Caco-2 (cell line): Measurements from ENCODE around the gene CNGA3. TPM values are rescaled to one million over a fixed set of nuclear protein-coding genes. Genes with fewer than 3 reads are reported as not detected.

Experiments used
- BruUV-seq: library from RNA; stranded (reverse); fragments of 400-500 nt; replicated peaks from 2 replicates; lab custom pipeline; 2021; lab: Mats Ljungman, UMichigan
- CTCF ChIA-PET: fragments of 300-600 bp; sonication (Branson Sonifier 250); formaldehyde crosslinking; loops from one replicate; lab custom pipeline; 2022; ENCODE audit warnings: antibody characterized with exemption; lab: Charles Lee
- POLR2A ChIA-PET: fragments of 300-600 bp; sonication (Branson Sonifier 250); formaldehyde crosslinking; loops from one replicate; lab custom pipeline; 2022; ENCODE audit warnings: antibody characterized with exemption; lab: Charles Lee
- DNase-seq, 2 experiments: peaks; one replicate each; pipeline versions ENCODE4 v3.0.0 to v3.0.0-alpha.2; 2020 to 2022
- H3K27me3 ChIP-seq: replicated peaks from 2 replicates; pipeline ENCODE4 v1.6.0; 2011; ENCODE audit warnings: low read length; ENCODE audit not compliant: control insufficient read depth, insufficient read depth
- H3K36me3 ChIP-seq: 2 replicates; pipeline ENCODE4 v1.5.1; 2011; ENCODE audit warnings: low read length; ENCODE audit not compliant: control insufficient read depth, insufficient read depth
- H3K4me1 ChIP-seq: fragments of 250-450 bp; sonication (Bioruptor Pico); 2 replicates; pipeline ENCODE4 v1.5.1; 2020; ENCODE audit warnings: mild to moderate bottlenecking
- H3K4me3 ChIP-seq: 2 replicates; pipeline ENCODE4 v1.5.1; 2011; ENCODE audit warnings: low read depth, mild to moderate bottlenecking, control low read depth, low read length
- H3K9me3 ChIP-seq: fragments of 250-450 bp; sonication (Bioruptor Pico); 2 replicates; pipeline ENCODE4 v1.5.1; 2020; ENCODE audit warnings: mild to moderate bottlenecking, moderate library complexity
- H3K27ac Mint-ChIP-seq: one replicate; pipeline ENCODE4 v1.8.0; 2022; ENCODE audit warnings: mixed read lengths; ENCODE audit not compliant: unreplicated experiment
- H3K27me3 Mint-ChIP-seq: one replicate; pipeline ENCODE4 v1.8.0; 2022; ENCODE audit warnings: mixed read lengths; ENCODE audit not compliant: insufficient read depth, unreplicated experiment
- H3K36me3 Mint-ChIP-seq: one replicate; pipeline ENCODE4 v1.8.0; 2022; ENCODE audit warnings: mild to moderate bottlenecking, mixed read lengths; ENCODE audit not compliant: insufficient read depth, unreplicated experiment
- H3K4me1 Mint-ChIP-seq: one replicate; pipeline ENCODE4 v1.8.0; 2022; ENCODE audit warnings: low read depth, mixed read lengths; ENCODE audit not compliant: unreplicated experiment
- H3K4me3 Mint-ChIP-seq: one replicate; pipeline ENCODE4 v1.8.0; 2022; ENCODE audit warnings: mild to moderate bottlenecking, moderate library complexity, mixed read lengths; ENCODE audit not compliant: unreplicated experiment
- H3K9me3 Mint-ChIP-seq: one replicate; pipeline ENCODE4 v1.8.0; 2022; ENCODE audit warnings: mixed read lengths; ENCODE audit not compliant: unreplicated experiment
- intact Hi-C: fragments of 100-400 bp; cut with micrococcal nuclease; formaldehyde crosslinking; loops from one replicate; pipeline ENCODE4 v1.10.0; 2022; ENCODE audit not compliant: unreplicated experiment
- total RNA-seq: library from RNA; stranded (reverse); gene quantifications from 2 replicates; pipeline ENCODE4 v1.2.3, GENCODE V29; 2022
- TF ChIP-seq, protein P1 (sequence below), 2 experiments: fragments of 200-600 bp in 1 of 2; IDR thresholded peaks; 1 replicate in 1 of 2; 2 replicates in 1 of 2; pipeline versions ENCODE4 v1.5.1 to v1.8.0; 2011 to 2022; ENCODE audit warnings: antibody characterized with exemption in 1 of 2, control low read depth in 1 of 2, inconsistent platforms in 1 of 2, low read depth in 1 of 2, low read length in 1 of 2, mild to moderate bottlenecking in 1 of 2, moderate library complexity in 1 of 2; ENCODE audit not compliant: insufficient read depth in 1 of 2, severe bottlenecking in 1 of 2, unreplicated experiment in 1 of 2

The CNGA3 gene
- total RNA-seq, 1 experiment from 2014 or later, result not detected

DNA sequence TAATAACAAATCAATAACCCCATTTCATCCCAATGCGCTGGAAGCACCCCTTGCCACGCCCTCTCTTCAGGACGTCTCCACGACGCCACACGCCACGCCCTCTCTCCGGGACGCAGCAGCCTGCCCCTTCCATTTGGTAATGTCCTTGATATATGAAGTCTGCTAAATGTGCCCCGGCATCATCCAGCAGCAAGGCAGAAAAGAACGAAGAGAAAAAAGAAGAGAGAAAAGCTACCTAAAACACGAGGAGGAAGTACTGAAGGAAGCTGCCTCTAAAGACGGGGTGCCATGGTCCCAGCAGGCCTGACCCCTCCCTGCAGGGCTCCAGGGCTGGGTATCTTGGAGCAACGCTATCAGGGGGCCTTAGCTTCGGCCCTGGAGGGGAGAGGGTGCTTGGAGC, 41.8 kb downstream of the CNGA3 start:
- Histone ChIP-seq H3K36me3 (no peaks in the 10 kb centered on the region), H3K27me3 (no peaks in the 10 kb centered on the region; the same call in 1 of the 2 replicates), H3K4me3 (no peak overlapping the region), H3K4me1 (no peaks in the 10 kb centered on the region), H3K9me3 (no peaks in the 10 kb centered on the region)
- POLR2A ChIA-PET, result no interaction called here
- Mint-ChIP-seq H3K36me3 (no peaks in the 10 kb centered on the region), H3K27me3 (peaks cover 5% of the 10 kb centered on the region), H3K27ac (no peak overlapping the region), H3K9me3 (no peaks in the 10 kb centered on the region), H3K4me1 (no peaks in the 10 kb centered on the region), H3K4me3 (no peak overlapping the region)
- intact Hi-C loops, result no loop called here
- CTCF ChIA-PET, result no interaction called here
- BruUV-seq, result no TSS peak
- no peak for DNase-seq
- TF ChIP-seq, protein P1, sequence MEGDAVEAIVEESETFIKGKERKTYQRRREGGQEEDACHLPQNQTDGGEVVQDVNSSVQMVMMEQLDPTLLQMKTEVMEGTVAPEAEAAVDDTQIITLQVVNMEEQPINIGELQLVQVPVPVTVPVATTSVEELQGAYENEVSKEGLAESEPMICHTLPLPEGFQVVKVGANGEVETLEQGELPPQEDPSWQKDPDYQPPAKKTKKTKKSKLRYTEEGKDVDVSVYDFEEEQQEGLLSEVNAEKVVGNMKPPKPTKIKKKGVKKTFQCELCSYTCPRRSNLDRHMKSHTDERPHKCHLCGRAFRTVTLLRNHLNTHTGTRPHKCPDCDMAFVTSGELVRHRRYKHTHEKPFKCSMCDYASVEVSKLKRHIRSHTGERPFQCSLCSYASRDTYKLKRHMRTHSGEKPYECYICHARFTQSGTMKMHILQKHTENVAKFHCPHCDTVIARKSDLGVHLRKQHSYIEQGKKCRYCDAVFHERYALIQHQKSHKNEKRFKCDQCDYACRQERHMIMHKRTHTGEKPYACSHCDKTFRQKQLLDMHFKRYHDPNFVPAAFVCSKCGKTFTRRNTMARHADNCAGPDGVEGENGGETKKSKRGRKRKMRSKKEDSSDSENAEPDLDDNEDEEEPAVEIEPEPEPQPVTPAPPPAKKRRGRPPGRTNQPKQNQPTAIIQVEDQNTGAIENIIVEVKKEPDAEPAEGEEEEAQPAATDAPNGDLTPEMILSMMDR (IDR thresholded peaks at IDR 0.05; ENCODE audit: insufficient read depth in 1 of 2, low read depth in 1 of 2, low read length in 1 of 2, severe bottlenecking in 1 of 2, unreplicated experiment in 1 of 2), result no peak

DNA sequence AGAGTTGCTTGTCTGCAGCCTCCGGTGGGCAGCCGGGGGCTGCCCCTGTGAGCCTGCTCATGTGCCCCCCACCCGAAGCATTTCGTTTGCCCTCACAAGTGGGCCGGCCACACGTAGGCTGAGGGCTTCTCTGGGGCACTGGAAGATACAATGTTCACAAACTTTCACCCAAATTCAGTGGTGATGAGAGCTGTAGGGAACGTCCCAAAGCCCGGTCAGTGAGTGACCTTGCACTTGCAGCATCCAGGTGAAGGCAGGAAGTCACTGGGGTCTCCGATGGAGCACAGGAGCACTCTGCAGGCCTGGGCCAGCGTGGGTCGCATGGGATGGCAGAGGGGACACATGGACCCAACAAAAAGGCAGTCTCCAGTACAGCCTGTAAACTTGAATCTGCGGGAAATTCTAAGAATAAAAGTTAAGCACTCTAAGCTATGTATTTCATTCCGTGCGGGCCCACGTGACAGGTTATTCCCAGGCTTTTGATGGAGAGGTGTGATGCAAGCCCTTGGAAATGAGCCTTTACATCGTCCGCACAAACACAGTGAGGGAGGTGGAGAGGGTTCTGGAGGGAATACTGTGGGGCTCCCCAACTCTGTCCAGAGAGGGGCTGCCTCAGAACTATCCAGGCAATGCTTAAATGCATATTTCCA, 42.5 kb downstream of the CNGA3 start:
- TF ChIP-seq, protein P1 (IDR thresholded peaks at IDR 0.05; ENCODE audit: insufficient read depth in 1 of 2, low read depth in 1 of 2, low read length in 1 of 2, severe bottlenecking in 1 of 2, unreplicated experiment in 1 of 2), result no peak
- ChIA-PET CTCF (no interaction called here), POLR2A (no interaction called here)
- Mint-ChIP-seq H3K9me3 (no peaks in the 10 kb centered on the region), H3K4me1 (no peaks in the 10 kb centered on the region), H3K27ac (no peak overlapping the region), H3K4me3 (no peak overlapping the region), H3K36me3 (no peaks in the 10 kb centered on the region), H3K27me3 (peaks cover 5% of the 10 kb centered on the region)
- no peak overlapping the region for H3K4me3 ChIP-seq
- intact Hi-C loops, result no loop called here
- no peak for DNase-seq
- H3K27me3 ChIP-seq, result no peaks in the 10 kb centered on the region; the same call in 1 of the 2 replicates
- no peaks in the 10 kb centered on the region for H3K4me1 ChIP-seq
- no peaks in the 10 kb centered on the region for H3K36me3 ChIP-seq
- BruUV-seq, result no TSS peak
- H3K9me3 ChIP-seq, result no peaks in the 10 kb centered on the region

DNA sequence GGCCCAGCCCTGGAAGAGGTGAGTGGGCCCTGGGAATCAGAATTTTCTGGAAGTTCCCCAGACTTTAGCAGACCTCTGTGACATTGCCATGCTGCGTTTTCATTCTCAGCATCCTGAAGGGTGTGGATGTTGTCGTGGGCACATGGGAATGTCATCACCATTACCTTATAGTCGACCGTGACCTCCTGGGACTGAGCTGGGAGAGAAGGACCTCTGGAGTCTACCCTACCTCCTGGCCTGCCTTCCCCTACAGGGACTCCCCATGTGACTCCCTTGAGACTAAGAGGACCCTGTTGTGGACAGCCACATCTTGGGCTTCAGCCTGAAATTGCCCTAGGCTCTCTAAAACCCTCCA, 43.0 kb downstream of the CNGA3 start:
- Histone ChIP-seq H3K27me3 (no peaks in the 10 kb centered on the region; the same call in 1 of the 2 replicates), H3K4me3 (no peak overlapping the region), H3K4me1 (no peaks in the 10 kb centered on the region), H3K36me3 (no peaks in the 10 kb centered on the region), H3K9me3 (no peaks in the 10 kb centered on the region)
- Mint-ChIP-seq H3K27ac (no peak overlapping the region), H3K4me1 (no peaks in the 10 kb centered on the region), H3K36me3 (no peaks in the 10 kb centered on the region), H3K4me3 (no peak overlapping the region), H3K27me3 (peaks cover 5% of the 10 kb centered on the region), H3K9me3 (no peaks in the 10 kb centered on the region)
- TF ChIP-seq, protein P1 (IDR thresholded peaks at IDR 0.05; ENCODE audit: insufficient read depth in 1 of 2, low read depth in 1 of 2, low read length in 1 of 2, severe bottlenecking in 1 of 2, unreplicated experiment in 1 of 2), result no peak
- intact Hi-C loops, result no loop called here
- no TSS peak for BruUV-seq
- no peak for DNase-seq
- POLR2A ChIA-PET, result no interaction called here
- CTCF ChIA-PET, result no interaction called here
